Cardiac septum (tissue), 1 donor: Measurements from ENCODE around the gene FOXP1. TPM values are rescaled to one million over a fixed set of nuclear protein-coding genes. Genes with fewer than 3 reads are reported as not detected.

ENCODE experiments used
- DNase-seq: peaks from one replicate; pipeline ENCODE4 v3.0.0-alpha.2; 2020; ENCODE audit warnings: low spot score
- intact Hi-C: fragments of 100-400 bp; cut with DNase I; formaldehyde crosslinking; loops from one replicate; pipeline ENCODE4 v1.14.0; 2022
- total RNA-seq: library from RNA; stranded (reverse); fragmentation: NEBNext Ultra II Directional; extraction: Animal tissue kit (Norgen Biotek cat#: 25700); gene quantifications from one replicate; pipeline ENCODE4 v1.2.1, GENCODE V29; 2021
- donor health status: DM: no; HTN: no; CAD: no.

The FOXP1 gene
- total RNA-seq, 1 donor from 2014 or later: 53.2 TPM

- DNase-seq: peak; percentile 89
- intact Hi-C loops: loop anchor here (2.0 to 10.0 kb wide), 8 partner anchors 58 to 510 kb away; no protein-coding TSS in a partner anchor
These were observed 518.4 kb downstream of the FOXP1 start for GRCh38 chr3:71064956-71065763.

GRCh38 chr3:71064291-71064955 lies 519.1 kb downstream of the FOXP1 start:
- DNase-seq: no peak
- intact Hi-C loops: loop anchor here (2.0 to 10.0 kb wide), 7 partner anchors 57 to 510 kb away; no protein-coding TSS in a partner anchor

- DNase-seq: peak; percentile 79
- intact Hi-C loops: loop anchor here (2.0 to 10.0 kb wide), 8 partner anchors 57 to 519 kb away; partner anchors contain the start of gene FOXP1
These were observed 519.7 kb downstream of the FOXP1 start for GRCh38 chr3:71063773-71064290.

- no peak for DNase-seq
- intact Hi-C loops: loop anchor here (2.0 to 10.0 kb wide), 6 partner anchors 56 to 520 kb away; partner anchors contain the start of gene FOXP1
These were observed 520.4 kb downstream of the FOXP1 start for GRCh38 chr3:71062952-71063772.

GRCh38 chr3:71062037-71062932 lies 521.2 kb downstream of the FOXP1 start:
- DNase-seq: no peak
- intact Hi-C loops: loop anchor here (2.0 to 10.0 kb wide), 6 partner anchors 55 to 521 kb away; partner anchors contain the start of gene FOXP1

- intact Hi-C loops: loop anchor here (5.0 to 10.0 kb wide), 5 partner anchors 54 to 507 kb away; no protein-coding TSS in a partner anchor
- no peak for DNase-seq
These were observed 521.9 kb downstream of the FOXP1 start for GRCh38 chr3:71061581-71061980.

- no peak for DNase-seq
- intact Hi-C loops: loop anchor here (5.0 to 10.0 kb wide), 5 partner anchors 54 to 506 kb away; no protein-coding TSS in a partner anchor
These were observed 522.5 kb downstream of the FOXP1 start for GRCh38 chr3:71061037-71061436.

GRCh38 chr3:71060536-71060935 lies 523.0 kb downstream of the FOXP1 start:
- intact Hi-C loops: loop anchor here (5.0 to 10.0 kb wide), 5 partner anchors 53 to 506 kb away; no protein-coding TSS in a partner anchor
- no peak for DNase-seq

- DNase-seq: no peak
- intact Hi-C loops: no loop called here
These were observed 526.0 kb downstream of the FOXP1 start for GRCh38 chr3:71057526-71057894.

GRCh38 chr3:71056327-71056726 lies 527.2 kb downstream of the FOXP1 start:
- intact Hi-C loops: no loop called here

GRCh38 chr3:71055257-71056001 lies 528.1 kb downstream of the FOXP1 start:
- DNase-seq: no peak
- intact Hi-C loops: no loop called here

More at GRCh38 chr3:71056327-71056726, 527.2 kb downstream of the FOXP1 start:
- no peak for DNase-seq

- no peak for DNase-seq
- intact Hi-C loops: no loop called here
These were observed 529.2 kb downstream of the FOXP1 start for GRCh38 chr3:71054312-71054711.

- no peak for DNase-seq
- intact Hi-C loops: loop anchor here (2.0 kb wide), 1 partner anchor 21 kb away; no protein-coding TSS in a partner anchor
These were observed 530.0 kb downstream of the FOXP1 start for GRCh38 chr3:71053495-71053894.

GRCh38 chr3:71052716-71053115 lies 530.8 kb downstream of the FOXP1 start:
- DNase-seq: no peak
- intact Hi-C loops: loop anchor here (2.0 kb wide), 1 partner anchor 20 kb away; no protein-coding TSS in a partner anchor

GRCh38 chr3:71051893-71052687 lies 531.4 kb downstream of the FOXP1 start:
- no peak for DNase-seq
- intact Hi-C loops: loop anchor here (2.0 kb wide), 1 partner anchor 19 kb away; no protein-coding TSS in a partner anchor

- intact Hi-C loops: no loop called here
- DNase-seq: no peak
These were observed 532.3 kb downstream of the FOXP1 start for GRCh38 chr3:71051259-71051595.
